ENCODE results near the gene SLC25A25.

The SLC25A25 gene

GRCh38 chr9:128114326-128115186 lies 46.5 kb downstream of the SLC25A25 start:
- DNase-seq, result no peak

- no peak for DNase-seq
Measured at GRCh38 chr9:128115187-128116103, 47.4 kb downstream of the SLC25A25 start.

- DNase-seq, result no peak
Measured at GRCh38 chr9:128116104-128117083, 48.4 kb downstream of the SLC25A25 start.

- peak in 1 of 2 experiments; percentile 86 for DNase-seq
Measured at GRCh38 chr9:128117613-128118471, 49.8 kb downstream of the SLC25A25 start.

- DNase-seq, result no peak
Measured at GRCh38 chr9:128118472-128118857, 50.4 kb downstream of the SLC25A25 start.

- DNase-seq, result no peak
Measured at GRCh38 chr9:128118971-128119665, 51.1 kb downstream of the SLC25A25 start.

- DNase-seq, result no peak
Measured at GRCh38 chr9:128120061-128120740, 52.2 kb downstream of the SLC25A25 start.

GRCh38 chr9:128120741-128121465 lies 52.9 kb downstream of the SLC25A25 start:
- no peak for DNase-seq

GRCh38 chr9:128121466-128121810 lies 53.4 kb downstream of the SLC25A25 start:
- DNase-seq, result no peak

GRCh38 chr9:128121924-128122808 lies 54.1 kb downstream of the SLC25A25 start:
- no peak for DNase-seq

GRCh38 chr9:128122809-128123175 lies 54.8 kb downstream of the SLC25A25 start:
- DNase-seq, result no peak

GRCh38 chr9:128123451-128124080 lies 55.5 kb downstream of the SLC25A25 start:
- DNase-seq, result no peak

GRCh38 chr9:128124451-128124850 lies 56.4 kb downstream of the SLC25A25 start:
- no peak for DNase-seq

- peak in 1 of 2 experiments; percentile 20 for DNase-seq
Measured at GRCh38 chr9:128124873-128125579, 57.0 kb downstream of the SLC25A25 start.

- DNase-seq, result no peak
Measured at GRCh38 chr9:128125580-128126354, 57.7 kb downstream of the SLC25A25 start.

- peak in 1 of 2 experiments; percentile 16 for DNase-seq
Measured at GRCh38 chr9:128127568-128127989, 59.5 kb downstream of the SLC25A25 start, which contains the start of gene PTGES2. TSS of gene PTGES2 (minus strand) at chr9:128127729. CDS start at chr9:128127717, 12 bp downstream.
